Measurements from ENCODE around the gene ELK4. TPM values are rescaled to one million over a fixed set of nuclear protein-coding genes. Genes with fewer than 3 reads are reported as not detected.

Gene ELK4
- total and polyA plus RNA-seq, 12 donors, result 4.7 to 45.6 (median 38.9) TPM

GRCh38 chr1:205584732-205585131, 47.1 kb downstream of the ELK4 start:
- Histone ChIP-seq H3K36me3 (no peaks in the 10 kb centered on the region), H3K27me3 (peaks cover 0 to 9% (median 0%) of the 10 kb centered on the region in 7 donors), H3K27ac (no peak overlapping the region), H3K4me1 (peaks cover 0 to 30% (median 11%) of the 10 kb centered on the region in 9 donors), H3K4me3 (no peak overlapping the region), H3K9me3 (no peaks in the 10 kb centered on the region)
- intact Hi-C loops (cut with DNase I), result loop anchor here in 5 of 10 donors (5.0 to 10.0 kb wide), 4 partner anchors 42 to 53 kb away; no protein-coding TSS in a partner anchor
- no peak for DNase-seq
- 56 to 66% methylated on average over 7 of the region's 7 CpGs for WGBS, 2 donors
- ATAC-seq, result no peak
- peak in 6 of 9 donors; percentile 19 to 43 (median 34) for TF ChIP-seq CTCF (IDR thresholded peaks at IDR 0.05)

- Histone ChIP-seq H3K9me3 (no peaks in the 10 kb centered on the region), H3K4me1 (peaks cover 0 to 30% (median 11%) of the 10 kb centered on the region in 9 donors), H3K27ac (peak overlapping the region in 5 of 10 donors; percentile 44 to 72 (median 68)), H3K4me3 (no peak overlapping the region), H3K27me3 (peaks cover 0 to 15% (median 6%) of the 10 kb centered on the region in 7 donors), H3K36me3 (no peaks in the 10 kb centered on the region)
- no peak for TF ChIP-seq CTCF (IDR thresholded peaks at IDR 0.05)
- intact Hi-C loops (cut with DNase I), result loop anchor here in 3 of 10 donors (5.0 to 10.0 kb wide), 3 partner anchors 41 to 51 kb away; no protein-coding TSS in a partner anchor
- 86 to 92% methylated on average over 7 of the region's 7 CpGs for WGBS, 2 donors
- no peak for ATAC-seq
- no peak for DNase-seq
These were observed 48.2 kb downstream of the ELK4 start for GRCh38 chr1:205583461-205584130.

DNA sequence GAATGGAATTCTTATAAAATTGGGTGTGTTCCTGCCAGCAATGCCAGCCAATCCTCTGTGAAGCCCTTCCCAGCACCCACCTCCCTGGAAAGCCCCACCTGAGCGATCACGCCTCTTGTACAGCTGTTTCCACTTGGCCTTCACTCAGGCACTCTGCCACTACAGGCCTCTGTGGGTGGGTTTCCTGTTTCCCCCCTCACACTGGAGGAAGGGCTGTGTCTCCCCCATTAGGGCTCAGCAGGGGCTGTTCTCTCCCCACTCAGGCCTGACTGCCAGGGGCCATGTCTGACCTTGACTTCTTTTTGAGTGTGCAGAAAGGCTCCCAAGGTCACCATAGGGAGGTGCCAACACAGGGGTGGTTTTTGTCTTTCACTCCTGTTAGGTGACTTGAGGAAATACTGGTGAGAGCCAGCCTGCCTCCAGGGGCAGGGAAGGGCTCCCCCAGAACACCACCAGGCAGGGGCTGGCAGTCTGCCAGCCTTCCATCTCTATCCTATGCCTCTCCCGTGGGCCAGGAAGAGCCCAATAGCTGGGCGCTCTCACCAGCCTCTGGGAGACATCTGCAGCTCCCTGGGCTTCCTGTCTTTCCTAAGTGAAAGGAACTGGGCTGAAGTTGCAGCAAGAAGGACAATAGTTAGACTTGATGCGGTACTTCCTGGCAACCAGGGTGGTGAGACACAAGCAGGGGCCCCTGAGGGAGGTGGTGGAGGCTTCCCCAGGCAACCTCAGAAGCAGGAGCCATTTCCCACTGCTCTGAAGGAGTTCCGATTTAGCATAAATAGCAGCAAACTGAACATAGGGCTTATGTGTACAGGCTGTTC, 49.1 kb downstream of the ELK4 start:
- no peaks in the 10 kb centered on the region for H3K36me3 ChIP-seq
- WGBS, 2 donors, result 55 to 62% methylated on average over 6 of the region's 6 CpGs
- no peak for TF ChIP-seq CTCF (IDR thresholded peaks at IDR 0.05)
- intact Hi-C loops (cut with DNase I), result loop anchor here in 3 of 10 donors (5.0 to 10.0 kb wide), 3 partner anchors 40 to 50 kb away; no protein-coding TSS in a partner anchor
- no peaks in the 10 kb centered on the region for H3K9me3 ChIP-seq
- peaks cover 0 to 15% (median 6%) of the 10 kb centered on the region in 7 donors for H3K27me3 ChIP-seq
- no peak overlapping the region for H3K4me3 ChIP-seq
- peak; percentile 16 to 83 (median 58) for ATAC-seq
- peak in 1 of 2 donors; percentile 36 for DNase-seq
- peak overlapping the region in 9 of 10 donors; percentile 22 to 72 (median 52) for H3K27ac ChIP-seq
- peaks cover 0 to 23% (median 11%) of the 10 kb centered on the region in 9 donors for H3K4me1 ChIP-seq

- no peaks in the 10 kb centered on the region for H3K9me3 ChIP-seq
- H3K27me3 ChIP-seq, result peaks cover 0 to 15% (median 6%) of the 10 kb centered on the region in 7 donors
- DNase-seq, result no peak
- peaks cover 0 to 23% (median 11%) of the 10 kb centered on the region in 9 donors for H3K4me1 ChIP-seq
- peak overlapping the region in 8 of 10 donors; percentile 22 to 72 (median 64) for H3K27ac ChIP-seq
- WGBS, 2 donors, result 56 to 71% methylated on average over 11 of the region's 11 CpGs
- no peak for TF ChIP-seq CTCF (IDR thresholded peaks at IDR 0.05)
- ATAC-seq, result peak in 7 of 8 donors; percentile 9 to 51 (median 38)
- intact Hi-C loops (cut with DNase I), result loop anchor here in 3 of 10 donors (5.0 to 10.0 kb wide), 3 partner anchors 40 to 50 kb away; no protein-coding TSS in a partner anchor
- H3K4me3 ChIP-seq, result no peak overlapping the region
- H3K36me3 ChIP-seq, result no peaks in the 10 kb centered on the region
These were observed 49.8 kb downstream of the ELK4 start for GRCh38 chr1:205582046-205582445.

All from heart right ventricle (tissue), 16 donors.